Uterus (tissue), 2 donors: Measurements from ENCODE around the gene UST.

Source experiments
- POLR2A ChIP-seq, 2 donors: fragments of 450-650 bp; IDR thresholded peaks; one replicate each; pipeline ENCODE4 v1.6.1; 2016; ENCODE audit warnings: antibody characterized with exemption in 2 of 2, mild to moderate bottlenecking in 1 of 2, moderate library complexity in 1 of 2
- TF ChIP-seq, protein P1 (sequence below), 4 experiments: fragments of 200-600 bp in 2 of 4; fragments of 450-650 bp in 2 of 4; sonication (generic) in 2 of 4; IDR thresholded peaks; one replicate each; pipeline ENCODE4 v1.5.1; 2016 to 2019; ENCODE audit warnings: antibody characterized with exemption in 4 of 4, mild to moderate bottlenecking in 2 of 4, moderate library complexity in 1 of 4

DNA sequence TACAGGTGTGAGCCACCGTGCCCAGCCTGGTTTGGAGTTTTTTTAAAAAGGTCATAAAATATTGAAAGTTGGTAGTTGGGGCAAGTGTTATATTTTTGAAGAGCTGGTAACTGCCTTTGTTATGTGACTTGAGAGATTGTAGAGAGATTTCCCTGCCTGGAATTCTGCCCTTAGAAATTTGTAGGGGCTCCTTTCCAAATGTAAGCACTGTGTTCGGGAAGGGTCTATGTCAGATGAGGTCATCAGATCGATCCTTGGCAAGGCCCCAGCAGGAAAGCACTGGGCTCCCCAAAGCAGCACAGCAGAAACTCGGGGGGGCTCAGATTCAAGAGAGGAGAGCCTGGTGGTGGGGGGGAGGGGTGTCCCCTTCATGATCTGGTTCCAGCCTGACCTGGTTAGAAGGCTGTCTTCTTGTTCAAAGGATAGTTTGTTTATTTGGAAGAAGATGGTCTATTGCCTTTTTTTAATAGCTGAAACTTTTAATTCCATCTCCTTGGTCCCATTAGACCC lies 220.2 kb downstream of the UST start:
- TF ChIP-seq, protein P1, sequence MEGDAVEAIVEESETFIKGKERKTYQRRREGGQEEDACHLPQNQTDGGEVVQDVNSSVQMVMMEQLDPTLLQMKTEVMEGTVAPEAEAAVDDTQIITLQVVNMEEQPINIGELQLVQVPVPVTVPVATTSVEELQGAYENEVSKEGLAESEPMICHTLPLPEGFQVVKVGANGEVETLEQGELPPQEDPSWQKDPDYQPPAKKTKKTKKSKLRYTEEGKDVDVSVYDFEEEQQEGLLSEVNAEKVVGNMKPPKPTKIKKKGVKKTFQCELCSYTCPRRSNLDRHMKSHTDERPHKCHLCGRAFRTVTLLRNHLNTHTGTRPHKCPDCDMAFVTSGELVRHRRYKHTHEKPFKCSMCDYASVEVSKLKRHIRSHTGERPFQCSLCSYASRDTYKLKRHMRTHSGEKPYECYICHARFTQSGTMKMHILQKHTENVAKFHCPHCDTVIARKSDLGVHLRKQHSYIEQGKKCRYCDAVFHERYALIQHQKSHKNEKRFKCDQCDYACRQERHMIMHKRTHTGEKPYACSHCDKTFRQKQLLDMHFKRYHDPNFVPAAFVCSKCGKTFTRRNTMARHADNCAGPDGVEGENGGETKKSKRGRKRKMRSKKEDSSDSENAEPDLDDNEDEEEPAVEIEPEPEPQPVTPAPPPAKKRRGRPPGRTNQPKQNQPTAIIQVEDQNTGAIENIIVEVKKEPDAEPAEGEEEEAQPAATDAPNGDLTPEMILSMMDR (IDR thresholded peaks at IDR 0.05): no peak
- no peak for TF ChIP-seq POLR2A (IDR thresholded peaks at IDR 0.05)
